Measurements from ENCODE around the gene CLDN9. TPM values are rescaled to one million over a fixed set of nuclear protein-coding genes. Genes with fewer than 3 reads are reported as not detected.

The CLDN9 gene
- total and polyA plus RNA-seq, 9 of the 15 experiments (the other 6 are each of a cell fraction or from before 2014, with no cell fraction given): 0.12 to 0.44 (median 0.22) TPM; not detected in 4

GRCh38 chr16:3027983-3028715 lies 15.4 kb downstream of the CLDN9 start (continued):
- TF ChIP-seq E2F1 (CRISPR knock-in tag; IDR thresholded peaks at IDR 0.05) (no peak), CBFA2T2 (conservative IDR thresholded peaks at IDR 0.05) (peak; percentile 7; the same call in 1 of the 2 replicates), RBBP5 (IDR thresholded peaks at IDR 0.05; ENCODE audit: borderline replicate concordance, insufficient read depth, low read length, poor library complexity, severe bottlenecking) (peak; percentile 54), SMC3 (conservative IDR thresholded peaks at IDR 0.05; ENCODE audit: insufficient read depth, low read depth, low read length) (peak; percentile 66), NFE2L1 (tag; IDR thresholded peaks at IDR 0.05; ENCODE audit: borderline replicate concordance, low read depth) (no peak), POLR2A (conservative IDR thresholded peaks at IDR 0.05) (0 out of 2 replicates have a peak, but pooled peaks have one; percentile 29), FOXO4 (CRISPR knock-in tag; IDR thresholded peaks at IDR 0.05) (no peak), EWSR1 (IDR thresholded peaks at IDR 0.05; ENCODE audit: borderline replicate concordance, low read depth, partially characterized antibody) (no peak), MEIS2 (IDR thresholded peaks at IDR 0.05; ENCODE audit: partially characterized antibody) (peak; percentile 10), NR0B1 (IDR thresholded peaks at IDR 0.05; ENCODE audit: partially characterized antibody) (no peak), CREM (IDR thresholded peaks at IDR 0.05; ENCODE audit: low read depth) (peak; percentile 64), FOXJ2 (tag; IDR thresholded peaks at IDR 0.05) (no peak), KLF16 (IDR thresholded peaks at IDR 0.05) (no peak), HDAC6 (IDR thresholded peaks at IDR 0.05; ENCODE audit: low read depth, low read length) (0 out of 2 replicates have a peak, but pooled peaks have one; percentile 4), SNAPC5 (CRISPR knock-in tag; IDR thresholded peaks at IDR 0.05) (no peak), L3MBTL2 (IDR thresholded peaks at IDR 0.05) (peak; percentile 55; the same call in 1 of the 2 replicates), ZHX1 (conservative IDR thresholded peaks at IDR 0.05; ENCODE audit: low read length) (no peak), VEZF1 (CRISPR knock-in tag; IDR thresholded peaks at IDR 0.05) (peak; percentile 71), ZFP30 (CRISPR knock-in tag; IDR thresholded peaks at IDR 0.05; ENCODE audit: borderline replicate concordance) (no peak)
